Cardiac fibroblast (primary cell): ENCODE results near the gene CEP112.
"Not testable (repeated sequence)": the region's sequence is repeated elsewhere in the genome, so short reads cannot be mapped to it uniquely, and the experiment has no call there.

Experiments used
- DNase-seq, 2 donors: peaks; one replicate each; pipeline versions ENCODE4 v3.0.0 to v3.0.0-alpha.2; 2010; ENCODE audit warnings: low read depth in 2 of 2
- H3K4me3 ChIP-seq, 2 donors: replicated peaks in 1 of 2; 1 replicate in 1 of 2; 2 replicates in 1 of 2; pipeline ENCODE4 v1.5.1; 2011; ENCODE audit warnings: low read depth in 2 of 2, low read length in 2 of 2, mild to moderate bottlenecking in 2 of 2, moderate library complexity in 1 of 2
- TF ChIP-seq, protein P1 (sequence below): IDR thresholded peaks from one replicate; pipeline ENCODE4 v1.5.1; 2011; ENCODE audit warnings: low read depth, mild to moderate bottlenecking, low read length, inconsistent platforms

Gene CEP112

DNA sequence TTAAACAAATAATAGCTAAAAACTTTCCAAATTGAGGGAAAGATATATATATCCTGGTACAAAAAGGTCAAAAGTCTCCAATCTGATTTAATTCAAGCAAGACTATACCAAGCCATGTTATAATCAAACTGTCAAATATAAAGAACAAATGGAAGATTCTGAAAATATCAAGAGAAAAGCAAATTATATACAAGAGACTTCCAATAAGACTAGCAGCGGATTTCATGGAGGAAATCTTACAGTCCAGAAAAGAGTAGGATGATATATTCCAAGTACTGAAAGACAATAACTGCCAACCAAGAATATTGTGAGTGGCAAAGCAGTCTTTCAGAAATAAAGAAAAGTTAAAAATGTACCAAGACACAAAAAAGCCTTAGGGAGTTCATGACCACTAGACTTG, 102.2 kb downstream of the CEP112 start:
- DNase-seq = no peak
- H3K4me3 ChIP-seq = no peak overlapping the region
- TF ChIP-seq, protein P1, sequence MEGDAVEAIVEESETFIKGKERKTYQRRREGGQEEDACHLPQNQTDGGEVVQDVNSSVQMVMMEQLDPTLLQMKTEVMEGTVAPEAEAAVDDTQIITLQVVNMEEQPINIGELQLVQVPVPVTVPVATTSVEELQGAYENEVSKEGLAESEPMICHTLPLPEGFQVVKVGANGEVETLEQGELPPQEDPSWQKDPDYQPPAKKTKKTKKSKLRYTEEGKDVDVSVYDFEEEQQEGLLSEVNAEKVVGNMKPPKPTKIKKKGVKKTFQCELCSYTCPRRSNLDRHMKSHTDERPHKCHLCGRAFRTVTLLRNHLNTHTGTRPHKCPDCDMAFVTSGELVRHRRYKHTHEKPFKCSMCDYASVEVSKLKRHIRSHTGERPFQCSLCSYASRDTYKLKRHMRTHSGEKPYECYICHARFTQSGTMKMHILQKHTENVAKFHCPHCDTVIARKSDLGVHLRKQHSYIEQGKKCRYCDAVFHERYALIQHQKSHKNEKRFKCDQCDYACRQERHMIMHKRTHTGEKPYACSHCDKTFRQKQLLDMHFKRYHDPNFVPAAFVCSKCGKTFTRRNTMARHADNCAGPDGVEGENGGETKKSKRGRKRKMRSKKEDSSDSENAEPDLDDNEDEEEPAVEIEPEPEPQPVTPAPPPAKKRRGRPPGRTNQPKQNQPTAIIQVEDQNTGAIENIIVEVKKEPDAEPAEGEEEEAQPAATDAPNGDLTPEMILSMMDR = no peak

- TF ChIP-seq, protein P1 = no peak
- no peak for DNase-seq
- H3K4me3 ChIP-seq = no peak overlapping the region
Measured at GRCh38 chr17:66088173-66088572, 103.8 kb downstream of the CEP112 start.

DNA sequence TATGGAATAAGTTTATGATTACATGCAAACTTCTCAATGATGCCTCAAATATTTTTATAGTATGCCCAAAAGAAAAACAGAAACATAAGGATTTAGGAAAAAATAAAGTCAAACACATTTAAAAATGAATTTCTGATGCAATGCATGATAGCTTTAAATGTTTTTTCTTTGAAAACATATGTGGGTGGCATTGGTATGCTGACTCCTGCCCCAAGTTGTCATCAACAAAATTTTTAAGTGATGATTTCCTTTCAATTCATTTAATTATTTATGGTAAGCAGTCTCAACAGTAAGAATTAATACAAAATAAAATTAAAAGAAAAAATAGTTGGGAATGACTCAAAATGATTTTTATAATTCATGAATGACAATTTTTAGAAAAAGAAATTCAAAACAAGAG, 104.9 kb downstream of the CEP112 start:
- DNase-seq = peak; percentile 20 to 39
- no peak overlapping the region for H3K4me3 ChIP-seq
- TF ChIP-seq, protein P1 = no peak

DNA sequence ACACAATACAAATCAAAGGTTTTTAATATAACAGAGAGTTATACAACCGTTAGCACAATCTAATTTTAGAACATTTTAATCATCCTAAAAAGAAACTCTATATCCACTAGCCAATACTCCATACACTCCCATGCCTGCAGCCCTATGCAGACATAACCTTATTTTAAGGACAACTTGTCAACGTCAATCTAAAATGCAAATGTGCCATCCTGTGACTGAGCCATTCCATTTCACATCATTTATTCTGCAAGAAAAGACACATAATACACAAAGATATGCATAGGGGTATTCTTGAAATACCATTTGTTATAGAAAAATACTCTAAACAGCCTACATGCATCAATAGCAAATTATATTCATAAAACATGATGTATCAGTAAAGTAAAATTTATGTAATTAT, 106.7 kb downstream of the CEP112 start:
- TF ChIP-seq, protein P1 = no peak
- H3K4me3 ChIP-seq = no peak overlapping the region
- no peak for DNase-seq

GRCh38 chr17:66080670-66081069, 111.3 kb downstream of the CEP112 start:
- not testable (repeated sequence) for DNase-seq

GRCh38 chr17:66076546-66077190, 115.3 kb downstream of the CEP112 start:
- H3K4me3 ChIP-seq = no peak overlapping the region
- peak in 1 of 2 donors; percentile 3 for DNase-seq
- TF ChIP-seq, protein P1 = no peak

More at GRCh38 chr17:66080670-66081069, 111.3 kb downstream of the CEP112 start:
- not testable (repeated sequence) for H3K4me3 ChIP-seq

- no peak for DNase-seq
- no peak overlapping the region for H3K4me3 ChIP-seq
- TF ChIP-seq, protein P1 = no peak
Measured at GRCh38 chr17:66073384-66073783, 118.5 kb downstream of the CEP112 start.
